GM20431 (cell line): ENCODE results near the gene MORN1.
"Not testable (repeated sequence)": the region's sequence is repeated elsewhere in the genome, so short reads cannot be mapped to it uniquely, and the experiment has no call there.

Experiments
- in situ Hi-C: fragments of 300-500 bp; cut with MseI, MboI; formaldehyde crosslinking; loops from one replicate; pipeline ENCODE4 v1.15.0; 2020; ENCODE audit warnings: low sequenced_read_pairs; ENCODE audit not compliant: unreplicated experiment

The MORN1 gene

DNA sequence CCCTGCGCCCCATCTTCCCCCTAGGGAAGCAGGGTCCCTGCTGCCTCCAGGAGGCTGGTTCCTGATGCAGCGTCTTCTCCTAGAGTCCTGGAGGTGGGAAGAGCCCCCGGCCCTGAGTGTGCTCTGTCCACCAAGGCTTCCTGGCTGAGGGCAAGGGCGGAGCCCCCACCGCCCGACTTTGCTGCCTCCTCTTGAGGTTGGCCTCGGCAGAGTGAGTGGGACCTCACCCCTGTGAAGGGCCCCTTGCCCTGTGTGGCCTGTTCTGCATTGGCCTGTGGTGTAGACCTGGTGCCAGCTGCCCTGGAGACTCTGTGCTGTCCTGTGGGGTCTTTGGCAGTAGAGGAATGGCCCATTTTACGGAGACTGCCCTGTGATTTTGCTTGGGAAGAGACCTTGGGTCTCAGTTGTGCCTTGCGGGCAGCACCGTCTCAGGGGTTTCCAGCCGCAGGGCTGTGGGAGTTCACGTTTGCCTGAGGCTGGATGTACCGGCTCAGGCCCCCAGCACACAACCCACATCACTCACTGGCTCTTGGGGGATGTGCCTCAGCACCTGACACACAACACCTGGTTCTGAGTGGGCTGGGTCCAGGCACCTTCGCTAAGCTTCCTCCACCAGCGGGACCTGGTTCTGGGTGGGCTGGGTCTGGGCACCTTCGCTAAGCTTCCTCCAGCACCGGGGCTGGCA, 89.6 kb downstream of the MORN1 start:
- in situ Hi-C loops = no loop called here

GRCh38 chr1:2300851-2301606, 90.3 kb downstream of the MORN1 start:
- in situ Hi-C loops = no loop called here

- in situ Hi-C loops = no loop called here
Measured at GRCh38 chr1:2300004-2300771, 91.2 kb downstream of the MORN1 start.

- in situ Hi-C loops = no loop called here
Measured at GRCh38 chr1:2299131-2299627, 92.2 kb downstream of the MORN1 start.

- in situ Hi-C loops = no loop called here
Measured at GRCh38 chr1:2298685-2299084, 92.7 kb downstream of the MORN1 start.

DNA sequence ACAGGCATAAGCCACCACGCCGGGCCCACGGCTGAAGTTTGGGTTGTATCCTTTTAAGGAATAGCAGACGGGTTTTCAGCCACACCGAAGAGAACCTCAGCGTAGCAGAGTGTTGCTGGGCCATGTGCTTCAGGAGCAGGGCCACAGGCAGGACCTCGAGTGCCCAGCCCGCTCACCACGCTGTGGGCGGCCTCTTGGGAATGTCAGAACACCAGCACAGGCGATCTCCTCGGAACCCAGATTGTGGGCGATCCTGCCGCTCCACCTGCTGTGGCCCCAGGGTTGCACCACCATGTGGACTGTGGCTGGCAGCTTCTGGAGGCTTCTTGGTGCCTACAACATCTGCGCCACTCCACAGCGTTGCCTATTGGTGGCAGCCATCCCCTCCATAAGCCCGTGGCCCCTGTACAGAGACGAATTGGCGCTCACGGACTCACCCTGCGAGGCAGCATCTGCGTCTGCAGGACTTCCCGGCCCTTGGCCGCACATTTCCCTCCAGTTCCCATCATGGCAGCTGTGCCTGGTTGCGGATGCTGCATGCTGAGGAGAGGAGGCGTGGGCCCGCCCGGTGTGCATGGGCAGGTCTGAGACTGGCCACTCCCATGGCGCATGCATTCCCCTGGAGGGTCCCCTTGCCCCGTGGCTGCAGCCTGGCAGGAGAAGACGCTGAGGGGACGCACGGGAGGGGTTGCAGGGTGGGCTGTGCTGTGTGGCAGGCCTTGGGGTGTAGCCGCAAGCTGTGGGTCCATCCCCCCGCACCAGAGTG, 93.9 kb downstream of the MORN1 start:
- in situ Hi-C loops = no loop called here

DNA sequence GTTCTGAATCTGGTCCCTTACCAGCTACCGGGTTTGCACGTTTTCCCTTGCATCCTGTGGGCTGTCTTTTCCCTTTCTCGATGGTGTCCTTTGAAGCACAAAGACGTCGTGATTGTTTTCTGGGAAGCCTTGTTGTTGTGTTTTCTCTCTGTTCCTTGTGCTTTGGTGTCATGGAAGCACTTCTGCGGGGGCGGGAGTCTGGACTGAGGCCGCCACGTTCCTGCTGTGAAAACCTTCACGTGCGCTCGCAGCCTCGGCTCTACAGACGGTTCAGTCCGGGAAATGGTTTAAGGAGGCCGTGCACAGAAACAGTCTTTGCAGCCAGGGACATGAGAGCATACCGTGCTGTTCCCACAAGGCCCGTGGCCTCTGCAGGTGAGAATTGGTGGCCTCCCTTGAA, 94.7 kb downstream of the MORN1 start:
- in situ Hi-C loops = no loop called here

- in situ Hi-C loops = not testable (repeated sequence)
Measured at GRCh38 chr1:2296211-2296610, 95.1 kb downstream of the MORN1 start.

DNA sequence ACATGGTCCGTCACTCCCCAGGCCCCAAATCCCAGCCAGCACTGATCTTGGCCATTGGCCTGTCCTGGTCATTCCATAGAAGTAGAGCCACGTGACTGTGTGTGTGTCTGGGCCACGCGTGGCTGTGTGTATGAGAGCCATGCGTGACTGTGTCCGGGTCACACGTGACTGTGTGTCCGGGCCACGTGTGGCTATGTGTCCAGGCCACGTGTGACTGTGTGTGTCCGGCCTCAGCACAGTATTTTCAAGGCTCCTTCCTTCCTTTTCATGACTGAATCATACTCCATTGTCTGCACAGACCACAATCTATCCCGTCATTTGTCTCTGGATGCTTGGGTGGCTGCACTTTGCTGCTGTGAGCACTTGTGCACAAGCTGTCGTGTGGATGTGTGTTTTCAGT, 95.8 kb downstream of the MORN1 start:
- in situ Hi-C loops = no loop called here

DNA sequence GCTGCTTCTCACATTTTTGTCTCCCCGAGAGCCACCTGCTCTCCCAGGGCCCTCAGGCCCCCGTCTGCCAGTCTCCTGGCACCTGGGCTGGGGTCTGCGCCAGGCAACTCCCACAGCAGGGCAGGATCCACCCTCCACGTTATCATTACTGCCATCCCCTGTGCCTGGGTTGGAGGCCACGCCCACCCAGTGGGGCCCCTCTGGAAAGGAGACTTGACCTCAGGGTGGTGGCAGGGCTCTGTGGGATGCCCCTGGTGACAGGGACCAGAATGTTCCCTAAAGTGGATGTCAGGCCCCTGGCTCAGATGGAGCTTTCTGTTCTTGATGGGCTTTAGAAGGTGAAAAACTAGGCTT, 96.7 kb downstream of the MORN1 start:
- in situ Hi-C loops = no loop called here

DNA sequence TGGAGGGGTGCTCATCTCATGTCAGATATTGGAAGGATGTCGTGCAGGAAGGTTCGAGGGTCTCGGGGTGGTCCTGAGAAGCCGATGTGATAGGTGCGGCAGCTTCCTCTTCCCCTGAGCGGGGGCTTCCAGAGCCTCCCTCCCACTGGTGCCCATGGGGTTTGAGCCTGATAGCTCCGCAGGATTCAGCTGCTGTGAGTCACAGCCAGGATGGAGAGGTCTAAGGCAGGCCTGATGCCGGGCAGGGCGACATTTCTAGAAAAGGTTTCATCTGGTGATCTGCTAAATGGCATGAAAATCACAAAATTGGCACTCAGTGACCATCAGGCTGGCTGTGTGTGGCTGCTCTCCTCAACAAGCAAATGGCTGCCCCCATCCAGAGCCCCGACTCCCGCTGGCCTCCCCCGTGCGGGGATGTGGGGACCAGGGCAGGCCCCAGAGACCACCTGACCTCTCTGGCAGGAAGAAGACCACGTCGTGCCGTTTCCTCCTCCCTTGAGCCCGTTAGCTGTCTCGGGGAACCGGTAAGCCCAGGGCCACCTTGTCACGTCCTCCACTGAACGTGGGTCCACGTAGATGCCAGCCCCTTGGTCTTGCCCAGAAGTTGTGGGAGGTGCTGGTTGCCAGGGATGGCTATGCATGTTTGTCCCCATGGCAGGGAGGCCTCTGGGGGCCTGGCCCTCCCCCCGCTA, 97.2 kb downstream of the MORN1 start:
- in situ Hi-C loops = no loop called here

GRCh38 chr1:2292725-2293450, 98.5 kb downstream of the MORN1 start:
- in situ Hi-C loops = no loop called here

- in situ Hi-C loops = no loop called here
Measured at GRCh38 chr1:2291577-2291976, 99.8 kb downstream of the MORN1 start.

- in situ Hi-C loops = no loop called here
Measured at GRCh38 chr1:2290595-2291510, 100.5 kb downstream of the MORN1 start.

- in situ Hi-C loops = no loop called here
Measured at GRCh38 chr1:2290171-2290578, 101.2 kb downstream of the MORN1 start.

- in situ Hi-C loops = no loop called here
Measured at GRCh38 chr1:2289607-2290006, 101.7 kb downstream of the MORN1 start.

DNA sequence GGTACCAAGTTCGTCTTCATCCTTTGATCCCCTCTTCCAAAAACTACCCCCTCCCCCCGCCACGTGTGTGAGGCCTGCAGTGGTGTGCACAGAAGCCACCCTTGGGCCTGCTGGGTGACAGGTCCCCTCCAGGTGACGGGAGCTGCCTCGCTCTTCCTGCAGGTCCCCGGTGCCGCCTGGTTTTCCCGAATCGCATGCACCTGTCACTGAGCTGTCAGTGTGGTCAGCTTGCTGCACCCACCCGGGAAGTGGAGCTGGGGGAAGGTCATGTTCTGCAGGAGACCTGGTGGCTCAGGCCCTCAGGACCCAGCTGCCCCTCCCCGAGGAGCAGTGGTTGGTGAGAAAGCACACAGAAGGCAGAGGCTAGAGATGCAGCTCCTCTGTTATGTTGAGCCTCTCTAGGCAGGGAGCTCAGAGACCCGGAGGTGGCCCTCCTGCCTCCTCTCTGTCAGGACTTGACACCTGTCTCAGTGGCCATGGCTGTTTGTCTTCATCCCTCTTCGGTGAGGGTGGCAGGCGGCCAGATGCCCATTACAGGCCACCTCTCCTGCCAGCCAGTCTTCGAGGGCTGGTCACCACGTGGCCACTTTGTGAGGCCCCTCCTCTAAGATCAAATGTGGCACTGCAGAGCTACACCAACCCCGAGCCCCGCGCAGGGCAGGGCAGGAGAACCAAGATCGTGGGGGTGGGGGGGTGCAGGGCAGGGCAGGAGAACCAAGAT, 102.4 kb downstream of the MORN1 start:
- in situ Hi-C loops = no loop called here
